ENCODE data around the gene TAAR9.

Gene TAAR9

DNA sequence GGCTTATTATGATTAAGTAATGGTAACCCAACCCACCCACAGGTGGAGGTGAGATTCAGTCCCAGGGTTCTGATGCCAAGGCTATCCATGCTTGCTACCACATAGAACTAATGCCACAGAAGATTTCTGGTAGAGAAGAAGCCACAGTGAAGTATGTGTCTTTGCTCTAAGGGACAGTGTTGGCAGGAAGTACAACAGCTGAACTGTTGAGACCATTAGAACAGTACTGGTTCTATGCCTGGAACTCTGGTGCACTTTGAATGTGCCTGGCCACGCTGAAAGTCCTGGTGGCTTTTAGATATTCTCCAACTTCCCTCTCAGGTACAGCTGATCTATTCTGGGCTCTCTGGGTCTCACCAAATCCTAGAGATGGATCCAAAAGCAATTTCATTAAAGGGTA, 32.9 kb upstream of the TAAR9 start:
- WGBS, 2 donors (ENCODE audit: extremely low coverage in 2 of 2, insufficient read length in 2 of 2, insufficient replicate concordance in 1 of 2), result no CpG with 5 or more reads among the region's 1 CpG
- no peak overlapping the region for H2AFZ ChIP-seq (ENCODE audit: low read length)
- peaks cover 3 to 20% of the 10 kb centered on the region in 2 donors for H3K36me3 ChIP-seq (replicated peaks in 1 of 2; ENCODE audit: control insufficient read depth in 2 of 2, insufficient read depth in 2 of 2, low read length in 2 of 2)
- H3K14ac ChIP-seq (ENCODE audit: low read length), result no peak overlapping the region
- H2BK12ac ChIP-seq (ENCODE audit: low read length), result no peak overlapping the region
- no peak overlapping the region for H3K23ac ChIP-seq (ENCODE audit: low read depth, low read length, poor library complexity)
- no peak overlapping the region for H3K4ac ChIP-seq (ENCODE audit: low read length)
- no peak overlapping the region for H3K27ac ChIP-seq (replicated peaks; ENCODE audit: low read length)
- H3K27me3 ChIP-seq (ENCODE audit: control insufficient read depth in 3 of 3, insufficient read depth in 3 of 3, low read depth in 1 of 3, low read length in 3 of 3), result no peaks in the 10 kb centered on the region
- no peak overlapping the region for H2BK5ac ChIP-seq (ENCODE audit: low read length)
- no peak overlapping the region for H2BK120ac ChIP-seq (ENCODE audit: low read depth, low read length)
- H3K4me2 ChIP-seq (ENCODE audit: insufficient read depth, low read length, poor library complexity, severe bottlenecking), result no peak overlapping the region
- no peak for DNase-seq (ENCODE audit: low spot score)
- H3K4me3 ChIP-seq (ENCODE audit: low read length in 2 of 2), result no peak overlapping the region
- no peaks in the 10 kb centered on the region for H3K4me1 ChIP-seq (ENCODE audit: control insufficient read depth in 2 of 2, insufficient read depth in 1 of 2, low read depth in 1 of 2, low read length in 2 of 2)
- H2AK5ac ChIP-seq (ENCODE audit: low read depth, low read length), result no peak overlapping the region
- H2BK15ac ChIP-seq (ENCODE audit: low read length), result no peak overlapping the region
- H3K79me1 ChIP-seq (ENCODE audit: low read depth, low read length), result no peaks in the 10 kb centered on the region
- no peak overlapping the region for H3K18ac ChIP-seq (ENCODE audit: low read length)
- no peak overlapping the region for H4K8ac ChIP-seq (ENCODE audit: low read depth, low read length)
- H3K9me3 ChIP-seq (replicated peaks in 1 of 2; ENCODE audit: control insufficient read depth in 2 of 2, insufficient read depth in 1 of 2, low read depth in 1 of 2, low read length in 2 of 2), result no peaks in the 10 kb centered on the region
- H4K91ac ChIP-seq (ENCODE audit: low read depth, low read length, poor library complexity), result no peak overlapping the region
- H3K9ac ChIP-seq (ENCODE audit: low read depth, low read length, poor library complexity), result no peak overlapping the region

DNA sequence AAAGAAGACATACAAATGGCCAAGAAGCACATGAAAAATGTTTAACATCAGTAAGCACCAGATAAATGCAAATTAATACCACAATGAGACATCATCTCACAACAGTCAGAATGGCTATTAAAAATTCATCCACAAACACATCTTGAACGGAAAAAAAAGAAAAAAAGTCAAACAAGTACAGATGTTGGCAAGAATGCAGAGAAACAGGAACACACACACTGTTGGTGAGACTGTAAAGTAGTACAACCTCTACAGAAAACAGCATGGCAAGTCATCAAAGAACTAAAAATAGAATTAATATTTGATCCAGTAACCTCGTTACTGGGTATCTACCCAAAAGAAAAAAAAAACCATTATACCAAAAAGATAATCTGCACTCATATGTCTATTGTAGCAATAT, 31.6 kb upstream of the TAAR9 start:
- Histone ChIP-seq H3K9me3 (replicated peaks in 1 of 2; ENCODE audit: control insufficient read depth in 2 of 2, insufficient read depth in 1 of 2, low read depth in 1 of 2, low read length in 2 of 2) (no peaks in the 10 kb centered on the region), H3K27ac (replicated peaks; ENCODE audit: low read length) (no peak overlapping the region), H3K27me3 (ENCODE audit: control insufficient read depth in 3 of 3, insufficient read depth in 3 of 3, low read depth in 1 of 3, low read length in 3 of 3) (no peaks in the 10 kb centered on the region), H3K4ac (ENCODE audit: low read length) (no peak overlapping the region), H4K91ac (ENCODE audit: low read depth, low read length, poor library complexity) (no peak overlapping the region), H3K4me1 (ENCODE audit: control insufficient read depth in 2 of 2, insufficient read depth in 1 of 2, low read depth in 1 of 2, low read length in 2 of 2) (no peaks in the 10 kb centered on the region), H4K8ac (ENCODE audit: low read depth, low read length) (no peak overlapping the region), H2AK5ac (ENCODE audit: low read depth, low read length) (no peak overlapping the region), H3K36me3 (replicated peaks in 1 of 2; ENCODE audit: control insufficient read depth in 2 of 2, insufficient read depth in 2 of 2, low read length in 2 of 2) (peaks cover 3 to 16% of the 10 kb centered on the region in 2 donors), H2BK5ac (ENCODE audit: low read length) (no peak overlapping the region), H3K4me3 (ENCODE audit: low read length in 2 of 2) (no peak overlapping the region), H2AFZ (ENCODE audit: low read length) (no peak overlapping the region), H3K18ac (ENCODE audit: low read length) (no peak overlapping the region), H3K9ac (ENCODE audit: low read depth, low read length, poor library complexity) (no peak overlapping the region), H2BK12ac (ENCODE audit: low read length) (no peak overlapping the region), H3K14ac (ENCODE audit: low read length) (no peak overlapping the region), H3K23ac (ENCODE audit: low read depth, low read length, poor library complexity) (no peak overlapping the region), H3K4me2 (ENCODE audit: insufficient read depth, low read length, poor library complexity, severe bottlenecking) (no peak overlapping the region), H2BK120ac (ENCODE audit: low read depth, low read length) (no peak overlapping the region), H3K79me1 (ENCODE audit: low read depth, low read length) (no peaks in the 10 kb centered on the region), H2BK15ac (ENCODE audit: low read length) (no peak overlapping the region)
- WGBS, 2 donors (ENCODE audit: extremely low coverage in 2 of 2, insufficient read length in 2 of 2, insufficient replicate concordance in 1 of 2), result no CpG with 5 or more reads among the region's 2 CpGs
- DNase-seq (ENCODE audit: low spot score), result no peak

DNA sequence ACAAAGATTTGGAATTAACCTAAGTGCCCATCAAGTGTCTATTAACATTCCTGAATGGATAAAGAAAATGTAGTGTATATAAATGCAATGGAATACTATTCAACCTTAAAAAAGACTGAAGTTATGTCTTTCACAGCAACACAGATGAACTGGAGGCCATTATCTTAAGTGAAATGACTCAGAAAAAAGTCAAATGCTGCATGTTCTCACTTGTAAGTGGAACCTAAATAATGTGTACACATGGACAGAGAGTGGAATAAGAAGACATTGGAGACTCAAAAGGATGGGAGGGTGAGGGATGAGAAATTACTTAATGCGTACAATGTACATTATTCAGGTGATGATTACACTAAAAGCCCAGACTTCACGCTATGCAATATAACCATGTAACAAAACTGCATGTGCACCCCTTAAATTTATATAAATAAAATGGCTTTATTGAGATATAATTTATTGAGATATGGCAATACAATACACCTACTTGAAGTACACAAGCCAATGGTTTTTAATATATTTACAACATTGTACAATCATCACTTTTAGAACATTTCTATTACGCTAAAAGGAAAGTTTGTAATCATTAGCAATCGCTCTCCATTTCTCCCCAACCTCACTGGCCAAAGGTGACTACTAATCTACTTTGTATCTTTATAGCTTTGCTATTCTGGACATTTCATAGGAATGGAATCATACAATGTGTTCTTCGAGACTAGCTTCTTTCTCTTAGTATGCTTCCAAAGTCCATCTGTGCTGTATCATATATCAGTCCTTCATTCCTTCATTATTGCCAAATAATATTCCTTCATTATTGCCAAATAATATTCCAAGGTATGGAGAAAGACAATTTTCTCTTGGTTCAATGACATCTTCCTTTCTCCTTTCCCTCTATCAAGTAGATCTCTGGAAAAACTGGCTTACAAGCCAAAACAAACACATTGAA, 30.9 kb upstream of the TAAR9 start:
- Histone ChIP-seq H3K18ac (ENCODE audit: low read length) (no peak overlapping the region), H3K23ac (ENCODE audit: low read depth, low read length, poor library complexity) (no peak overlapping the region), H3K9ac (ENCODE audit: low read depth, low read length, poor library complexity) (no peak overlapping the region), H2AFZ (ENCODE audit: low read length) (no peak overlapping the region), H2BK5ac (ENCODE audit: low read length) (no peak overlapping the region), H3K4me1 (ENCODE audit: control insufficient read depth in 2 of 2, insufficient read depth in 1 of 2, low read depth in 1 of 2, low read length in 2 of 2) (peaks cover 1 to 2% of the 10 kb centered on the region in 2 donors), H3K79me1 (ENCODE audit: low read depth, low read length) (no peaks in the 10 kb centered on the region), H2BK120ac (ENCODE audit: low read depth, low read length) (no peak overlapping the region), H2BK12ac (ENCODE audit: low read length) (no peak overlapping the region), H3K27ac (replicated peaks; ENCODE audit: low read length) (no peak overlapping the region), H3K4me3 (ENCODE audit: low read length in 2 of 2) (no peak overlapping the region), H3K4ac (ENCODE audit: low read length) (no peak overlapping the region), H4K91ac (ENCODE audit: low read depth, low read length, poor library complexity) (no peak overlapping the region), H3K4me2 (ENCODE audit: insufficient read depth, low read length, poor library complexity, severe bottlenecking) (no peak overlapping the region), H2AK5ac (ENCODE audit: low read depth, low read length) (no peak overlapping the region), H3K14ac (ENCODE audit: low read length) (no peak overlapping the region), H4K8ac (ENCODE audit: low read depth, low read length) (no peak overlapping the region), H3K27me3 (ENCODE audit: control insufficient read depth in 3 of 3, insufficient read depth in 3 of 3, low read depth in 1 of 3, low read length in 3 of 3) (no peaks in the 10 kb centered on the region), H2BK15ac (ENCODE audit: low read length) (no peak overlapping the region), H3K36me3 (replicated peaks in 1 of 2; ENCODE audit: control insufficient read depth in 2 of 2, insufficient read depth in 2 of 2, low read length in 2 of 2) (peaks cover 3 to 10% of the 10 kb centered on the region in 2 donors), H3K9me3 (replicated peaks in 1 of 2; ENCODE audit: control insufficient read depth in 2 of 2, insufficient read depth in 1 of 2, low read depth in 1 of 2, low read length in 2 of 2) (no peaks in the 10 kb centered on the region)
- no CpG with 5 or more reads among the region's 5 CpGs for WGBS, 2 donors (ENCODE audit: extremely low coverage in 2 of 2, insufficient read length in 2 of 2, insufficient replicate concordance in 1 of 2)
- no peak for DNase-seq (ENCODE audit: low spot score)

GRCh38 chr6:132511210-132511830, 26.8 kb upstream of the TAAR9 start:
- H3K36me3 ChIP-seq (replicated peaks in 1 of 2; ENCODE audit: control insufficient read depth in 2 of 2, insufficient read depth in 2 of 2, low read length in 2 of 2), result peaks cover 0 to 3% of the 10 kb centered on the region in 2 donors
- no peak overlapping the region for H2AFZ ChIP-seq (ENCODE audit: low read length)
- no peak overlapping the region for H4K8ac ChIP-seq (ENCODE audit: low read depth, low read length)
- no peak overlapping the region for H3K9ac ChIP-seq (ENCODE audit: low read depth, low read length, poor library complexity)
- H2BK12ac ChIP-seq (ENCODE audit: low read length), result no peak overlapping the region
- no peaks in the 10 kb centered on the region for H3K79me1 ChIP-seq (ENCODE audit: low read depth, low read length)
- peaks cover 0 to 26% (median 0%) of the 10 kb centered on the region in 3 experiments for H3K27me3 ChIP-seq (ENCODE audit: control insufficient read depth in 3 of 3, insufficient read depth in 3 of 3, low read depth in 1 of 3, low read length in 3 of 3)
- no peak overlapping the region for H3K4me3 ChIP-seq (ENCODE audit: low read length in 2 of 2)
- H2BK5ac ChIP-seq (ENCODE audit: low read length), result no peak overlapping the region
- H3K18ac ChIP-seq (ENCODE audit: low read length), result no peak overlapping the region
- H3K4me2 ChIP-seq (ENCODE audit: insufficient read depth, low read length, poor library complexity, severe bottlenecking), result no peak overlapping the region
- no peak overlapping the region for H3K23ac ChIP-seq (ENCODE audit: low read depth, low read length, poor library complexity)
- no peaks in the 10 kb centered on the region for H3K9me3 ChIP-seq (replicated peaks in 1 of 2; ENCODE audit: control insufficient read depth in 2 of 2, insufficient read depth in 1 of 2, low read depth in 1 of 2, low read length in 2 of 2)
- H3K14ac ChIP-seq (ENCODE audit: low read length), result no peak overlapping the region
- H3K4ac ChIP-seq (ENCODE audit: low read length), result no peak overlapping the region
- no peak overlapping the region for H3K27ac ChIP-seq (replicated peaks; ENCODE audit: low read length)
- no peak overlapping the region for H2BK120ac ChIP-seq (ENCODE audit: low read depth, low read length)
- H3K4me1 ChIP-seq (ENCODE audit: control insufficient read depth in 2 of 2, insufficient read depth in 1 of 2, low read depth in 1 of 2, low read length in 2 of 2), result peaks cover 1 to 4% of the 10 kb centered on the region in 2 donors
- no peak overlapping the region for H2AK5ac ChIP-seq (ENCODE audit: low read depth, low read length)
- no CpG with 5 or more reads among the region's 4 CpGs for WGBS, 2 donors (ENCODE audit: extremely low coverage in 2 of 2, insufficient read length in 2 of 2, insufficient replicate concordance in 1 of 2)
- no peak overlapping the region for H2BK15ac ChIP-seq (ENCODE audit: low read length)
- H4K91ac ChIP-seq (ENCODE audit: low read depth, low read length, poor library complexity), result no peak overlapping the region
- DNase-seq (ENCODE audit: low spot score), result no peak

Measured in neuronal stem cell (in vitro differentiated cells).